Measurements from ENCODE around the gene RRP9. TPM values are rescaled to one million over a fixed set of nuclear protein-coding genes. Genes with fewer than 3 reads are reported as not detected.

RRP9 gene
- total RNA-seq, 1 donor from 2014 or later = 12.5 TPM

- Histone ChIP-seq H3K9me3 (no peaks in the 10 kb centered on the region), H3K4me3 (no peak overlapping the region), H3K27me3 (no peaks in the 10 kb centered on the region), H3K27ac (no peak overlapping the region), H3K4me1 (peaks cover 32% of the 10 kb centered on the region), H3K36me3 (no peaks in the 10 kb centered on the region)
- no peak for DNase-seq (ENCODE audit: extremely low spot score in 2 of 2)
- TF ChIP-seq CTCF (IDR thresholded peaks at IDR 0.05) (no peak), POLR2A (IDR thresholded peaks at IDR 0.05) (no peak), POLR2AphosphoS5 (IDR thresholded peaks at IDR 0.05; ENCODE audit: insufficient read depth in 1 of 2, low read depth in 1 of 2) (no peak)
- intact Hi-C loops (cut with DNase I) = no loop called here
These were observed 22.3 kb upstream of the RRP9 start for GRCh38 chr3:51963951-51964451.

- no peaks in the 10 kb centered on the region for H3K27me3 ChIP-seq
- H3K4me3 ChIP-seq = no peak overlapping the region
- TF ChIP-seq POLR2AphosphoS5 (IDR thresholded peaks at IDR 0.05; ENCODE audit: insufficient read depth in 1 of 2, low read depth in 1 of 2) (no peak), CTCF (IDR thresholded peaks at IDR 0.05) (no peak)
- intact Hi-C loops (cut with DNase I) = no loop called here
- peaks cover 0 to 1% of the 10 kb centered on the region in 2 donors for H3K36me3 ChIP-seq
- DNase-seq (ENCODE audit: extremely low spot score in 2 of 2) = no peak
- no peaks in the 10 kb centered on the region for H3K9me3 ChIP-seq
- H3K4me1 ChIP-seq = peaks cover 22% of the 10 kb centered on the region
- H3K27ac ChIP-seq = no peak overlapping the region
These were observed 21.3 kb upstream of the RRP9 start for GRCh38 chr3:51962854-51963530.

GRCh38 chr3:51961602-51962569 is 20.2 kb upstream of the RRP9 start:
- DNase-seq (ENCODE audit: extremely low spot score in 2 of 2) = no peak
- intact Hi-C loops (cut with DNase I) = no loop called here
- no peak overlapping the region for H3K27ac ChIP-seq

GRCh38 chr3:51961011-51961410 is 19.3 kb upstream of the RRP9 start:
- Histone ChIP-seq H3K27ac (no peak overlapping the region), H3K27me3 (no peaks in the 10 kb centered on the region), H3K4me1 (peaks cover 20% of the 10 kb centered on the region), H3K4me3 (no peak overlapping the region), H3K9me3 (no peaks in the 10 kb centered on the region), H3K36me3 (peaks cover 0 to 7% of the 10 kb centered on the region in 2 donors)
- intact Hi-C loops (cut with DNase I) = no loop called here
- TF ChIP-seq POLR2AphosphoS5 (IDR thresholded peaks at IDR 0.05; ENCODE audit: insufficient read depth in 1 of 2, low read depth in 1 of 2) (no peak), CTCF (IDR thresholded peaks at IDR 0.05) (no peak), POLR2A (IDR thresholded peaks at IDR 0.05) (no peak)
- no peak for DNase-seq (ENCODE audit: extremely low spot score in 2 of 2)

More at GRCh38 chr3:51961602-51962569, 20.2 kb upstream of the RRP9 start:
- TF ChIP-seq POLR2AphosphoS5 (IDR thresholded peaks at IDR 0.05; ENCODE audit: insufficient read depth in 1 of 2, low read depth in 1 of 2) (no peak), CTCF (IDR thresholded peaks at IDR 0.05) (no peak), POLR2A (IDR thresholded peaks at IDR 0.05) (no peak)
- Histone ChIP-seq H3K4me1 (peaks cover 20% of the 10 kb centered on the region), H3K27me3 (no peaks in the 10 kb centered on the region), H3K36me3 (peaks cover 0 to 7% of the 10 kb centered on the region in 2 donors), H3K9me3 (no peaks in the 10 kb centered on the region), H3K4me3 (no peak overlapping the region)
